Body of pancreas (tissue), 4 donors: ENCODE data around the gene ARPP19. TPM values are rescaled to one million over a fixed set of nuclear protein-coding genes. Genes with fewer than 3 reads are reported as not detected.

Experiments used
- ATAC-seq: fragments of 150-250 bp; one replicate; pipeline ENCODE4 v1.9.1; 2016
- DNase-seq, 4 donors: peaks; one replicate each; pipeline ENCODE4 v3.0.0-alpha.2; 2019
- H3K27ac ChIP-seq, 4 donors: fragments of 200-600 bp; sonication (generic); 1 replicate in 3 of 4; 2 replicates in 1 of 4; pipeline versions ENCODE4 v1.5.1 to v1.6.1; 2016 to 2019; ENCODE audit warnings: mild to moderate bottlenecking in 1 of 4, mixed read lengths in 1 of 4, moderate library complexity in 1 of 4
- H3K27me3 ChIP-seq, 2 donors: fragments of 200-600 bp; sonication (generic); one replicate each; pipeline ENCODE4 v1.6.0; 2016; ENCODE audit warnings: mild to moderate bottlenecking in 1 of 2
- H3K36me3 ChIP-seq, 2 donors: fragments of 200-600 bp; sonication (generic); replicated peaks in 1 of 2; 2 replicates each; pipeline ENCODE4 v1.5.1; 2016; ENCODE audit warnings: low read depth in 2 of 2; ENCODE audit not compliant: insufficient read depth in 1 of 2
- H3K4me1 ChIP-seq: fragments of 200-600 bp; sonication (generic); one replicate; pipeline ENCODE4 v1.6.0; 2016
- H3K4me3 ChIP-seq, 2 donors: fragments of 200-600 bp; sonication (generic); 1 replicate in 1 of 2; 2 replicates in 1 of 2; pipeline ENCODE4 v1.5.1; 2016 to 2019
- H3K9me3 ChIP-seq, 3 donors: fragments of 200-600 bp; sonication (generic); 1 replicate in 2 of 3; 2 replicates in 1 of 3; pipeline ENCODE4 v1.5.1; 2016
- POLR2A ChIP-seq, 3 donors: fragments of 450-650 bp; IDR thresholded peaks; one replicate each; pipeline ENCODE4 v1.6.1; 2016; ENCODE audit warnings: antibody characterized with exemption in 3 of 3, mild to moderate bottlenecking in 2 of 3
- WGBS, 2 donors: methylation state at CpG; one replicate each; pipeline ENCODE4 v1.1.5; 2017; 5-methylcytosine and 5-hydroxymethylcytosine counted together
- intact Hi-C: fragments of 100-400 bp; cut with DNase I; formaldehyde crosslinking; loops from one replicate; pipeline ENCODE4 v1.15.1; 2023
- total RNA-seq, 2 donors: library from RNA; depleted of rRNA; stranded (reverse); fragments of >200 nt; gene quantifications; one replicate each; pipeline ENCODE4 v1.1.0, GENCODE V29; 2016
- TF ChIP-seq, protein P1 (sequence below), 7 experiments: fragments of 450-650 bp in 4 of 7; fragments of 200-600 bp in 3 of 7; sonication (generic) in 3 of 7; IDR thresholded peaks; one replicate each; pipeline ENCODE4 v1.5.1; 2016 to 2019; ENCODE audit warnings: antibody characterized with exemption in 7 of 7

The ARPP19 gene
- total RNA-seq, 2 donors from 2014 or later: 37.2 to 65.4 TPM

DNA sequence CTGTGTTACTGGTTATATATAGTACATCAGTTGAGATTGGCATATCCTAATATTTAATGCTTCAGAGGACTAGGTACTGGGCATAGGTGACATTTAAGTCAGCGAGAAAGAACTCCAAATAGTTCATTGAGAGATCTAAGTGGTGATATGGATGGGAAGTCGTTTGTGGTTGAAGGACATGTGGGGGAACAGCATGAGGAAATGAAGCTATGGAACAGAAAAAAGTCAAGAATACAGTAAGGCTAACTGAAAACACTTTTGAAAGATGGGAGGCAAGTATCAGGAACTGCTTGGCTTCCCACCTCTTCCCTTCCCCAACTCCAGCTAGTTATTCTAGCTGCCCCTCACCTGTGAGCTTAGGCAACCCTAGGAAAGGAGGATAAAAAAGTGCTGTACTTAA, 36.4 kb downstream of the ARPP19 start:
- Histone ChIP-seq H3K4me1 (peaks cover 16% of the 10 kb centered on the region), H3K4me3 (no peak overlapping the region), H3K9me3 (no peaks in the 10 kb centered on the region), H3K27me3 (no peaks in the 10 kb centered on the region), H3K36me3 (no peaks in the 10 kb centered on the region), H3K27ac (no peak overlapping the region)
- 61 to 74% methylated on average over 2 of the region's 2 CpGs for WGBS, 2 donors
- DNase-seq (no peak), ATAC-seq (no peak)
- intact Hi-C loops: no loop called here
- TF ChIP-seq POLR2A (IDR thresholded peaks at IDR 0.05): no peak
- TF ChIP-seq, protein P1, sequence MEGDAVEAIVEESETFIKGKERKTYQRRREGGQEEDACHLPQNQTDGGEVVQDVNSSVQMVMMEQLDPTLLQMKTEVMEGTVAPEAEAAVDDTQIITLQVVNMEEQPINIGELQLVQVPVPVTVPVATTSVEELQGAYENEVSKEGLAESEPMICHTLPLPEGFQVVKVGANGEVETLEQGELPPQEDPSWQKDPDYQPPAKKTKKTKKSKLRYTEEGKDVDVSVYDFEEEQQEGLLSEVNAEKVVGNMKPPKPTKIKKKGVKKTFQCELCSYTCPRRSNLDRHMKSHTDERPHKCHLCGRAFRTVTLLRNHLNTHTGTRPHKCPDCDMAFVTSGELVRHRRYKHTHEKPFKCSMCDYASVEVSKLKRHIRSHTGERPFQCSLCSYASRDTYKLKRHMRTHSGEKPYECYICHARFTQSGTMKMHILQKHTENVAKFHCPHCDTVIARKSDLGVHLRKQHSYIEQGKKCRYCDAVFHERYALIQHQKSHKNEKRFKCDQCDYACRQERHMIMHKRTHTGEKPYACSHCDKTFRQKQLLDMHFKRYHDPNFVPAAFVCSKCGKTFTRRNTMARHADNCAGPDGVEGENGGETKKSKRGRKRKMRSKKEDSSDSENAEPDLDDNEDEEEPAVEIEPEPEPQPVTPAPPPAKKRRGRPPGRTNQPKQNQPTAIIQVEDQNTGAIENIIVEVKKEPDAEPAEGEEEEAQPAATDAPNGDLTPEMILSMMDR (IDR thresholded peaks at IDR 0.05): no peak

DNA sequence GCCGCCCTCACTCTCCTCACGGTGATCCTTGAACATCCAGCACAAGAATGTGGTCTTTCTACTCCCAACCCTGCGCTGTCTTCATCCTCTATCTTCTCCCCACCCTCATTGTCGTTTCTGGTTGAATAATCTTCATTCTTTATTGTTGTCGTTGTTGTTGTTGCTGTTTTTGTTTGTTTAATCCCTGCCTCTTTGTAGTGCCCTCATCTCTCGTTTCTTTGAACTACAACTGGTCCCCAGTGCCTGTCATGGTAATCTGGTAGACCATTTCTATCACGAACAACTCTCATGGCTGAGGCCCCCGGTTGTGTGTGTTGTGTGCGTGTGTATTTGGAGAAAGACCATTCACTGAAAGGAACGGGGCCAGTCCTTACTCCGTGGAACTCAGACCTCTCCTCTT, 38.9 kb downstream of the ARPP19 start:
- ATAC-seq (no peak), DNase-seq (no peak)
- Histone ChIP-seq H3K4me3 (no peak overlapping the region), H3K4me1 (peaks cover 17% of the 10 kb centered on the region), H3K36me3 (no peaks in the 10 kb centered on the region), H3K27me3 (no peaks in the 10 kb centered on the region), H3K9me3 (no peaks in the 10 kb centered on the region), H3K27ac (no peak overlapping the region)
- 22 to 34% methylated on average over 11 of the region's 11 CpGs for WGBS, 2 donors
- TF ChIP-seq, protein P1 (IDR thresholded peaks at IDR 0.05): no peak
- no peak for TF ChIP-seq POLR2A (IDR thresholded peaks at IDR 0.05)
- intact Hi-C loops: no loop called here

DNA sequence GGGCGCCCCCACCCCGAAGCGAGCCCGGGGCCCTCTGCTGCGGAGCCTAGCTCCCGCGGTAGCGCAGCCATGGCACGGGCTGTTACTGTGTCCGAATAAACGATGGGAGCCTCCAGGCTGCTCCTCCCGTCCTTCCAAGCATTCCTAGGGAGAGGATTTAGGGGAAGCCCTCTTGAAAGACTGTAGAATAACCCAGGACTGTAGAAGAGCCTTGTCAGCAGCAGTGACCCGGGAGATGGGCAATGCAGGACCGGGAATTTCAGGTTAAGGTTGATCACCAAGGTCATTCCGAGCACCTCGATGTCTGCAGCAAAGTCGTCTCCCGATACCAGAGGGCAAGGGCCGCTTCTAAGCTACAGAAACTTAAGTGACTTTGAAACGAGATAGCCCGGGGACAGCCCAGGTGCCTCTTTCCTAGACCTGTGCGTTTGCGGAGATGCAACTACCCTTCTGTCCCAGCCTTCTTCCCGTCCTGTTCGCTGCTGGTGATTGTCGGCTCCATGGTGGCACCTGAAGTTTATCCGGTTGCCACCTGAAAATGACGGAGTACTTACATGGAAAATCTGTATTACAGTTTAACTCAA, 39.4 kb downstream of the ARPP19 start:
- Histone ChIP-seq H3K36me3 (no peaks in the 10 kb centered on the region), H3K27me3 (no peaks in the 10 kb centered on the region), H3K4me1 (peaks cover 17% of the 10 kb centered on the region), H3K4me3 (peak overlapping the region; percentile 21 to 62), H3K9me3 (no peaks in the 10 kb centered on the region), H3K27ac (peak overlapping the region; percentile 25 to 73 (median 43))
- DNase-seq: peak in 1 of 4 donors; percentile 13
- no peak for ATAC-seq
- 2% methylated on average over 20 to 28 of the region's 28 CpGs for WGBS, 2 donors
- no peak for TF ChIP-seq POLR2A (IDR thresholded peaks at IDR 0.05)
- TF ChIP-seq, protein P1 (IDR thresholded peaks at IDR 0.05): no peak
- intact Hi-C loops: no loop called here

DNA sequence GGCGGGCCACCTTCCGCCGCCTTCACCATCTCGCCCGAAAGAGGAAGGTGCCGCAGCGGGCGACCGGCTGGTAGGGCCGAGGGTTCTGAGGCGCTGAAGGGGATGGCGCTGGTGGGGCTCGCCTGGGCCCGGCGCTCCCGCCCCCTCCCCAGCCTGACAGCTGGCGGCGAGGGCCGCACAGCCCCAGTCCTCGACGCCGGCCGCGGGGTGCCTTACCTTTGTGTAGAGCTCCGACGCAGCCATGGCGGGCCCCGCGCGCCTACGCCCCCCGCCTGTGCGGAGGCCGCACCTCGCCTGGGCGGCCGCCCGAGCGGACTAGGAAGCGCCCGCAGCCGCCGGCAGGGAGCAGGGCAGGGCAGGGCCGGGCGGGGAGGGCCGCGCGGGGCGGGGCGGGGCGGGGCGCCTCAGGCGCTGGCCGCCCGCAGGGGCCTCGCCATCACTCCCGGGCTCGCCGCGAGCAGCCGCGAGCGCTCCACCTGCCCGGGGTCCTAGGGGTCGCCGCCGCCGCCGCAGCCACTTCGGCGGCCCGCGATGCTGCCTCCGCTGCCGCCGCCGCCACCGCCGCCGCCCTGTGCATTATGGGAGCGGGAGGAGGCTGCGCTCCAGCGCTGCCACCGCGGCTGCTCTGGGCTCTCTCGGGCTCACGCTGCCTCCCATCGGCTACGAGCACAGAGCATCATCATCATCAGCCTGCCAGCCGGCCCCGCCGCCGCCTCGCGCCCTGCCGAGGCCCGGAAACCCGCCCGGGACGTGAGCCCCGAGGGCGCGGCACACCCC, 40.1 kb downstream of the ARPP19 start, which contains the start of gene MYO5A:
Gene MYO5A (minus strand): TSS at position 317 of the 777 bp plus-strand sequence. CDS start 74 bp downstream, at position 243.
- DNase-seq: peak; percentile 55 to 74 (median 68)
- 0% methylated on average over 95 of the region's 103 CpGs; no CpG with 5 or more reads in 1 of the 2 donors for WGBS, 2 donors
- Histone ChIP-seq H3K9me3 (no peaks in the 10 kb centered on the region), H3K27me3 (no peaks in the 10 kb centered on the region), H3K36me3 (no peaks in the 10 kb centered on the region), H3K4me1 (peaks cover 17% of the 10 kb centered on the region), H3K27ac (peak within 1 kb of the TSS; percentile 25 to 73 (median 48)), H3K4me3 (peak within 1 kb of the TSS; percentile 66 to 94)
- peak; percentile 54 to 62 (median 54) for TF ChIP-seq POLR2A (IDR thresholded peaks at IDR 0.05)
- TF ChIP-seq, protein P1 (IDR thresholded peaks at IDR 0.05): peak in 3 of 7 experiments; percentile 31 to 39 (median 36)
- peak; percentile 90 for ATAC-seq
- intact Hi-C loops: no loop called here
